Suprapubic skin (tissue), 4 donors: ENCODE results near the gene KBTBD3. TPM values are rescaled to one million over a fixed set of nuclear protein-coding genes. Genes with fewer than 3 reads are reported as not detected.

Experiments used
- DNase-seq, 2 donors: peaks; one replicate each; pipeline ENCODE4 v3.0.0-alpha.2; 2019; ENCODE audit warnings: low spot score in 2 of 2
- H3K27ac ChIP-seq: fragments of 200-600 bp; sonication (generic); one replicate; pipeline ENCODE4 v1.5.1; 2019
- H3K27me3 ChIP-seq: fragments of 200-600 bp; sonication (generic); one replicate; pipeline ENCODE4 v1.5.1; 2019
- H3K36me3 ChIP-seq: fragments of 200-600 bp; sonication (generic); one replicate; pipeline ENCODE4 v1.5.1; 2019
- H3K4me1 ChIP-seq: fragments of 200-600 bp; sonication (generic); one replicate; pipeline ENCODE4 v1.5.1; 2019
- H3K4me3 ChIP-seq: fragments of 200-600 bp; sonication (generic); one replicate; pipeline ENCODE4 v1.5.1; 2019; ENCODE audit warnings: mild to moderate bottlenecking
- H3K9me3 ChIP-seq: fragments of 200-600 bp; sonication (generic); one replicate; pipeline ENCODE4 v1.5.1; 2019
- EP300 ChIP-seq: sonication (generic); formaldehyde crosslinking; IDR thresholded peaks from one replicate; pipeline ENCODE4 v1.6.1; 2017; ENCODE audit warnings: antibody characterized with exemption
- POLR2A ChIP-seq, 2 donors: fragments of 450-650 bp; IDR thresholded peaks; one replicate each; pipeline ENCODE4 v1.6.1; 2017; ENCODE audit warnings: antibody characterized with exemption in 2 of 2, mild to moderate bottlenecking in 2 of 2, moderate library complexity in 2 of 2
- POLR2AphosphoS5 ChIP-seq, 3 donors: sonication (generic); formaldehyde crosslinking; IDR thresholded peaks; one replicate each; pipeline ENCODE4 v1.6.1; 2017; ENCODE audit warnings: antibody characterized with exemption in 3 of 3
- WGBS: methylation state at CpG from one replicate; pipeline ENCODE4 v1.1.5; 2018; 5-methylcytosine and 5-hydroxymethylcytosine counted together
- total RNA-seq, 4 donors: library from RNA; depleted of rRNA; stranded (reverse); fragments of >200 nt; gene quantifications; one replicate each; pipeline ENCODE4 v1.1.0, GENCODE V29; 2016
- TF ChIP-seq, protein P1 (sequence below), 2 donors: fragments of 200-600 bp in 1 of 2; fragments of 450-650 bp in 1 of 2; sonication (generic) in 1 of 2; IDR thresholded peaks; one replicate each; pipeline ENCODE4 v1.5.1; 2016 to 2019; ENCODE audit warnings: antibody characterized with exemption in 2 of 2, mild to moderate bottlenecking in 1 of 2, moderate library complexity in 1 of 2

Gene KBTBD3
- total RNA-seq, 4 donors from 2014 or later: 2.9 to 15.3 (median 3.8) TPM

DNA sequence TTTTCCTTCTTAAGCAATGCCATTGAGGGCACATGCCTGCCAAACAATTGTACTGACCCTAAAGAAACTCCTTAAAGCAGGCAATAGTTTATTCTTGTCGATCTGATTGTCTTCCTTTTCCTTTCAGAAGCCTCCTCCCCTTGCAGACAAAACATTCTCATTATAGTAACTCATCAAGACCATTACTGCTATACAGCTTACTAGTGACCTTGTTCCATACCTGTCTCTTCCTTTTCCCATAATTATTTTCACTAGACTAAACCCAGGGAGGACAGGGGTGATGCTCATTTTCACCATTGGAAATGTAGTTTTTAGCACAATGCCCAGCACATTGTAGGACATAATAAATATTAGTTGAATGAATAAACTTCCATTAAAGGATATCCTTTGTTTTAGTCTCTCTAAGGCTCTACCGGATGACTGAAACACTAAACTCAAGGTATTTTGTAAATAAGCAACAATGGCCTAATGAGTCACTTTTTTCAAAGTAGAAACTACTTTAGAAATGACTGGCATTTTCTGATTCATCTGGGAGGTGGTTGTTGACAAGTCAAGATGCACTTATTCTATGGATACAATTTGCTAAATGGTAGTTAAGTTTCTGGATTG, 45.8 kb downstream of the KBTBD3 start:
- TF ChIP-seq, protein P1, sequence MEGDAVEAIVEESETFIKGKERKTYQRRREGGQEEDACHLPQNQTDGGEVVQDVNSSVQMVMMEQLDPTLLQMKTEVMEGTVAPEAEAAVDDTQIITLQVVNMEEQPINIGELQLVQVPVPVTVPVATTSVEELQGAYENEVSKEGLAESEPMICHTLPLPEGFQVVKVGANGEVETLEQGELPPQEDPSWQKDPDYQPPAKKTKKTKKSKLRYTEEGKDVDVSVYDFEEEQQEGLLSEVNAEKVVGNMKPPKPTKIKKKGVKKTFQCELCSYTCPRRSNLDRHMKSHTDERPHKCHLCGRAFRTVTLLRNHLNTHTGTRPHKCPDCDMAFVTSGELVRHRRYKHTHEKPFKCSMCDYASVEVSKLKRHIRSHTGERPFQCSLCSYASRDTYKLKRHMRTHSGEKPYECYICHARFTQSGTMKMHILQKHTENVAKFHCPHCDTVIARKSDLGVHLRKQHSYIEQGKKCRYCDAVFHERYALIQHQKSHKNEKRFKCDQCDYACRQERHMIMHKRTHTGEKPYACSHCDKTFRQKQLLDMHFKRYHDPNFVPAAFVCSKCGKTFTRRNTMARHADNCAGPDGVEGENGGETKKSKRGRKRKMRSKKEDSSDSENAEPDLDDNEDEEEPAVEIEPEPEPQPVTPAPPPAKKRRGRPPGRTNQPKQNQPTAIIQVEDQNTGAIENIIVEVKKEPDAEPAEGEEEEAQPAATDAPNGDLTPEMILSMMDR (IDR thresholded peaks at IDR 0.05): no peak
- TF ChIP-seq POLR2AphosphoS5 (IDR thresholded peaks at IDR 0.05): no peak
- TF ChIP-seq EP300: no peak
- TF ChIP-seq POLR2A (IDR thresholded peaks at IDR 0.05): no peak
- no peaks in the 10 kb centered on the region for H3K9me3 ChIP-seq
- H3K4me3 ChIP-seq: no peak overlapping the region
- H3K27ac ChIP-seq: no peak overlapping the region
- DNase-seq: no peak
- H3K4me1 ChIP-seq: no peaks in the 10 kb centered on the region
- peaks cover 9% of the 10 kb centered on the region for H3K27me3 ChIP-seq
- 67% methylated on average over 2 of the region's 2 CpGs for WGBS
- H3K36me3 ChIP-seq: no peaks in the 10 kb centered on the region

DNA sequence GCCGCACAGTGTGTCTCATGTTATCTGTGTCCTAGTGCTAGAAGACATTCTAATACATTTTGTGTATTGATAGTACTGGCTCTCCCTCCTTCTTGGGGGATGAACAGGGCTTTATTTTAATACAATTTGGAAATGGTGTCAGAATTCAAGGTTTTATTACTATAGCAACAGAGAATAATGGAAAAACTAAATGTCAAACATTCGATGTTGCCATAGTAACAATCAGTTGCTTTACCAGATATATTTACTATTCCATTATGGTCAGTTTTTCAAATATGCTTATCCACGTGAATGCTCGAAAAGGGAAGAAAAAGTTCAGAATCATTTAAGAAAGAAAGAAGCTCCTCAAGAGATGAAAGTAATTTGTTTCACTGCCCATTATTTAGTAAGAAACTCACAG, 46.5 kb downstream of the KBTBD3 start:
- Histone ChIP-seq H3K27me3 (peaks cover 10% of the 10 kb centered on the region), H3K4me1 (no peaks in the 10 kb centered on the region), H3K9me3 (no peaks in the 10 kb centered on the region), H3K27ac (no peak overlapping the region), H3K36me3 (no peaks in the 10 kb centered on the region), H3K4me3 (no peak overlapping the region)
- WGBS: 75% methylated on average over 4 of the region's 4 CpGs
- no peak for DNase-seq
- TF ChIP-seq POLR2A (IDR thresholded peaks at IDR 0.05) (no peak), POLR2AphosphoS5 (IDR thresholded peaks at IDR 0.05) (no peak)

DNA sequence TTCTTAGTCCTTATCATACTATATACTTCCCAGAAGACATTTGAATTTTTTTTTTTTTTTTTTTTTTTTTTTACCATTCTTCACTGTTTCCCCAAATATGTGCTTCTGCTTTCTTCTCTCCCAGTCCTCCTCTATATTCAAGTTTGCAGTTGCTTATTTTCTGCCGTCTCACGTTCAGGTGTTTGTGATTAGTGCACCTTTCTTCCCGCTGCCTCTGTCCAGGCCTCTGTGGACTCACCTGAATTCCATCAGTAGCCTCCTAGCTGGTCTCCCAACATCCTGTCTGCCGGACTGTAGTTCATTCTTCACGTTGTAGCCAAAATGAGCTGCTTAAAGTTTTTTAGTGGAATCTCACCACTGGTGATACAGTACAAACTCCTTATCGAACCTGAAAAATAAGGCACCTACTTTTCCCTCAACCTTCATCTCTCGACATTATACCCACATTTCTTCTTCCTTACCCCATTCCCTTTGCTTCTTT, 54.3 kb downstream of the KBTBD3 start:
- no peaks in the 10 kb centered on the region for H3K36me3 ChIP-seq
- no peak for DNase-seq
- H3K4me3 ChIP-seq: peak overlapping the region; percentile 96
- peak overlapping the region; percentile 81 for H3K27ac ChIP-seq
- peaks cover 19% of the 10 kb centered on the region for H3K4me1 ChIP-seq
- H3K27me3 ChIP-seq: peaks cover 11% of the 10 kb centered on the region
- TF ChIP-seq POLR2A (IDR thresholded peaks at IDR 0.05) (no peak), EP300 (no peak), POLR2AphosphoS5 (IDR thresholded peaks at IDR 0.05) (no peak)
- TF ChIP-seq, protein P1 (IDR thresholded peaks at IDR 0.05): no peak
- 86% methylated on average over 7 of the region's 7 CpGs for WGBS
- no peaks in the 10 kb centered on the region for H3K9me3 ChIP-seq

DNA sequence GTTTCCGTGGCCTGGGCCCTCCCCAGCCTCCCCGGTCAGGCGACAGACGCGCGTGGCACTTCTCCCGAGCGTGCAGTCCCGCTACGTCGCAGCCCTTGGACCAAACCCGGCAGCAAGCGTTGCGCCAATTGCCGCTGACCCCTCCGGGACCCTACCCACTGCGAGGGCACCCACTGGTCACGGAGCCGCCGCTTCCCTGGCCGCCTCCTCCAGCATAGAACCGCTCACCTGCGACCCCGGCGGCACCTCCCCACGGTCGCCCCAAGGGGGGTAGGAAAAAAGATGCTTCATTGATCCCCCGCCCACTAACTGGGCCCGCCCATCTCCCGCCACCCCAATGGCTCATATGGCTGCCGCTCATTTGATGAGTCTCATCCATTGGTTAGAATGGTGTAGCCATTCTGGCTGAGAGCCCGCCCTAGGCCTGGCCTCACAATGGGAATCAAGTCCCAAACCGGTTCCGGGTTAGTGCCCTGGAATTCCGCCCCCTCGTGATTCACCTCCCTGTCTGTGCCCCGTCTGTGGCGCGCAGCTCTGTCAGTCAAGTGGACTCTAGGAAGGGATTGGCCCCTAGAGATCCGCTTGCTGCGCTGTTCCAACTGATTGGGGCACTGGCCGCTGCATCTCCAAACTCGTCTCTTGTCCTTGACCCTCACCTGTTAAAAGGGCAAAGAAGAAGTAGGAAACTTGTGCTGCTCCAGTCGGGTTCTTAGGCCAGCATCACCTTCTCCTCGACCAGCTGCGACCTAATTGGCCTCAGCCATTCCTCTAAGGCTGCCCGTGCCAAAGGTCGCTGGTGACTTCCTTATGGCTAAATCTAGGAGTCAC, 55.0 kb downstream of the KBTBD3 start, which contains the start of gene MSANTD4:
Gene MSANTD4, minus strand, starts transcription at position 274 of the 828 bp plus-strand sequence. CDS start 11,323 bp downstream, outside the sequence.
- 1% methylated on average over 44 of the region's 48 CpGs for WGBS
- DNase-seq: peak; percentile 99 to 100

DNA sequence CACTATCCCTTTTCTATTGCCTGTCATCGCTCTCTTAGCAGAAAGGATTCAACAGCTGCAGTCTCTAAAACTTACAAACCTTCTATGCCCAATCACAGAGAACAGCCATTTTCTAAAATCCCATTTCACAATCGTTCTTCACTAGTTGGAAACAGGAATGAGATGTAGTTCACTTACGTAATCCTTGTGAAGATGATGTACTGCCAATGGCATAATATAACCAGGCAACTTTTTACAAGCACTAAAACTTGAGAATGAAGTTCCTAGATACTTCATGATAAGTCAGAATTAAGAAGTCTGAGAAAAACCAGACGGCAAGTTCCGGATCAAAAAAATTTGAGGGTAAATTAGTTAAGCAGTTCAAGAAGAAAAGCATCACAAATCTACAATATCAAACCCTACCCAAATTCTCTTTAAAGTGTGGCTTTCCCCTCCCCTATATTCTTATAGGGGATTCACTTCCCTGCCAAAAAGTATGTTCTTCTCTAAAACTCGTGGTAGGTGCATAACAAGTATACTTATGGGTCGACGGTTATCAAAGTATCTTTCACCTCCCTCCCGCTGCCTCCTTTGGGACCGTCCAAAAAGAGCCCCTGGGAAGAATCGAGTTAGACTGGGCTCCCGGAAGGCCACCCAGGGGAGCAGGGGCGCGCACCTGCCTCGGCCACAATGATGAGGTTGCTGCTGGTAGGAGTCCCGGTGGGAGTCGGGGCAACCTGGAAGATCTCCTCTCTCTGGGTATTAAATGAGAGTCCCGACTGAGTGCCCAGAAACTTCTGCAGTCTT, 55.8 kb downstream of the KBTBD3 start:
- H3K4me1 ChIP-seq: peaks cover 26% of the 10 kb centered on the region
- peak overlapping the region; percentile 96 for H3K4me3 ChIP-seq
- 15% methylated on average over 18 of the region's 18 CpGs for WGBS
- no peaks in the 10 kb centered on the region for H3K36me3 ChIP-seq
- DNase-seq: no peak
- peak overlapping the region; percentile 81 for H3K27ac ChIP-seq
- TF ChIP-seq POLR2AphosphoS5 (IDR thresholded peaks at IDR 0.05): no peak
- TF ChIP-seq, protein P1 (IDR thresholded peaks at IDR 0.05): no peak
- no peak for TF ChIP-seq POLR2A (IDR thresholded peaks at IDR 0.05)
- TF ChIP-seq EP300: no peak
- H3K27me3 ChIP-seq: peaks cover 8% of the 10 kb centered on the region
- no peaks in the 10 kb centered on the region for H3K9me3 ChIP-seq

More for the DNA sequence above, 55.0 kb downstream of the KBTBD3 start, which contains the start of gene MSANTD4:
- Histone ChIP-seq H3K4me3 (peak within 1 kb of the TSS; percentile 96), H3K9me3 (no peaks in the 10 kb centered on the region), H3K4me1 (peaks cover 22% of the 10 kb centered on the region), H3K27ac (peak within 1 kb of the TSS; percentile 81), H3K27me3 (peaks cover 11% of the 10 kb centered on the region), H3K36me3 (no peaks in the 10 kb centered on the region)
- TF ChIP-seq, protein P1 (IDR thresholded peaks at IDR 0.05): no peak
- no peak for TF ChIP-seq EP300
- TF ChIP-seq POLR2AphosphoS5 (IDR thresholded peaks at IDR 0.05): peak in 1 of 3 donors; percentile 23
- peak in 1 of 2 donors; percentile 22 for TF ChIP-seq POLR2A (IDR thresholded peaks at IDR 0.05)
